NK-92 (cell line): Measurements from ENCODE around the gene KCNB1.

Experiments
- DNase-seq: peaks from one replicate; lab custom pipeline; 2025; ENCODE audit not compliant: unreplicated experiment; lab: John Stamatoyannopoulos, UW

The KCNB1 gene

DNA sequence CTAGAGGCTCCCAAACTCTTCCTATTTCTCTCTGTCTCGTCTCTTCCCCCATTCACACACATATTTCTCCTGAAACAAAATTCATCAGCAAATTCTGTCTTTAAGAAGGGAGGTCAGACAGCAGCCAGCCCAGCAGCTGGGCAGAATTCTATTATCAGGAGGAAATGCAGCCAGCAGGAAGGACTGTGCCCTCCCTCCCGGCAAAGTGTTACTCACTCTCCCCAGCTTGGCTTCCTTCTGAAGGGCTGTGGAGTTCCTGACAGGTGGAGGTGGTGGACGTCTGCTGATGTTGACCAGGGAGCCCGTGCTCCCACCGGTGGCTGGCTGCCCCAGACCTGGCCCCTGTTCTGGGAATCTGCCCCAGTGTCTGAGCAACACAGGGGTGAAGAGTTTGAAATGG is 37.3 kb downstream of the KCNB1 start:
- DNase-seq, result no peak

DNA sequence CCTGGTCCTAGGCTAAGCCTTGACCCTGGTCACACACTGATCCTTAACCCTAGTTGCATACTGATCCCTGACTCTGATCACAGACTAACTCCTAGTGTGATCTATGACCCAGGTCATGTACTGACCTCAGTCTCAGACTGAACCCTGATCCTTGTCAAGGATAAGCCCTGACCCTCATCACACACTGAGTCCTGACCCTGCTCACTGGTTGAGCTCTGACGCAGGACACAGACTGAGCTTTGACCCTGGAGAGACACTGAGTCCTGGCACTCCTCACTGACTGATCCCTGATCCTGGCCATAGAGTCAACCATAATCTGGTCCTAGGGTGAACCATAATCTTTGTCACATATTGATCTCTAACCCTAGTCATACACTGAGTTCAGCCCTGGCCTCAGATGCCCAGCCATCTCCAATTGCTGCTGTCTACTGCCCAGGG is 37.9 kb downstream of the KCNB1 start:
- no peak for DNase-seq

DNA sequence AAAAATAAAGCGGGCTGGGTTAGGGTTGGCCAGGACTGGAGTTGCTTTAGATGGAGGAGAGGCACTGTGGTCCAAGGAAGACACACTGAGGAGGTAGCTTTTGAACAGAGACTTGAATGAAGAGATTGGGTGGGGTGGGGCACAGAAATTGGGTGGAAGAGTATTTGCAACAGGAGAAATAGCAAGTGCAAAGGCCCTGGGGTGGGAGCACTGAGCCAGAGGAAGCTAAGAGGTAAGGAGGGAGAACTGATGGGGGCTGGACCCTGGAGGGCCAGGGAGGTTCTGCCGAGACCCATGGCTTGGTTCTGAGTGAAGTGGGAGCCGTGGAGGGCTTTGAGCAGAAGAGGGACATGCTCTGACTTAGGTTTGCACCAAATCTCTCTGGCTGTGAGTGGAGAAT is 45.4 kb downstream of the KCNB1 start:
- no peak for DNase-seq

DNA sequence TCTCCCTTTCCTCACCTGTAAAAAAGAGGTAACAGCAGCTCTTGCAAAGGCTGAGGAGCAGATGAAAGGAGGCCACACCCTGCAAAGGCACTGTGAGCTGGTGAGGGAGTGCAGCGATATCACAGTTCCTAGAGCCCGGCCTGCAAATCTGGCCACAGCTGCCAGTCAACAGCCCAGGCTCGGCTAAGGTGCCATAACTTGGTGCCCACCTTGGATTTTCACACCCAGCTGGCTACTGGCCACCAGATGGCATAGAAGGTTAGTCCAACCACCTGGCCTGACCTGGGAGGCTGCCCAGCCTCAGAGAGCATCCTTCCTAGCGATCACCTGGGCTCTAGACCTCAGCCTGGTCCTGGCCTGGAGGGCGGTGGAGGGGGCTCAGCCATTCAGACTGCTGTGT is 46.8 kb downstream of the KCNB1 start:
- DNase-seq, result no peak

DNA sequence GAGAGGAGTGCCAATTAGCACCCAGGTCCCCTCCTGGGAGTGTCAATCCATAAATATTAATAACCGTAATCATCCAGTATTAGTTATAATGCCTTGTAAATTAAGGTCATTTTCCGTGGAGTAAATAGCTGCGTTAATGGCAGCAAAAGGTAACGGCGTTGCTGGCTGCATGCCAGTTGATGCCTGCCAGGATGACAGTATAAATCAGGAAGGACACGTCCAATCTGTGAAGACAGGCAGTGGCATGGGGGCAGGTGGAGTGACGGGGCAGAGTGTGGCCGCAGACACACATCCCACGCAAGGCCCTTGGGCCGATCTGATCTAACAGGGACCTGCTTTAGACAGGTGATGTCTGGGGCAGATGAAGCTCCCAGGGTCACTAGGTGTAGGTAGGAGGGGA is 49.1 kb downstream of the KCNB1 start:
- no peak for DNase-seq

DNA sequence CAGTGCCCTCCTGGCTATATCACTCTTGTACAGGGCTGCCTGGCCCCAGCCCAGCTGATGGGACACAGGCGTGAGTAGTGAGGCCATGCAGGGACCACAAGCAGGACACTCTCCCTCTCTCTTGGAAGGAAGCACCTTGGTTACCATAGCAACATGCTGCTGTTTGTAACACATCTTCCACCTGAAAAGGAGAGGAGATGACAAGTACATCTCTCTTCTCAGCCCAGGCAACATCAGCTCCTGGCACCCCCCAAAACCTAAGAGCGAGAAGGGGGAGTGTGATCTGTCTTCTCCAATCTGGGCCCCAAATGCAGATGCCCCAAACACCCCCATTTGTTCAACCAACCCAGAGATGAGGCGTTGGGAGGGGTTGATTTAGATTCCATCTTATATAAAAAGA is 49.9 kb downstream of the KCNB1 start:
- DNase-seq, result no peak

DNA sequence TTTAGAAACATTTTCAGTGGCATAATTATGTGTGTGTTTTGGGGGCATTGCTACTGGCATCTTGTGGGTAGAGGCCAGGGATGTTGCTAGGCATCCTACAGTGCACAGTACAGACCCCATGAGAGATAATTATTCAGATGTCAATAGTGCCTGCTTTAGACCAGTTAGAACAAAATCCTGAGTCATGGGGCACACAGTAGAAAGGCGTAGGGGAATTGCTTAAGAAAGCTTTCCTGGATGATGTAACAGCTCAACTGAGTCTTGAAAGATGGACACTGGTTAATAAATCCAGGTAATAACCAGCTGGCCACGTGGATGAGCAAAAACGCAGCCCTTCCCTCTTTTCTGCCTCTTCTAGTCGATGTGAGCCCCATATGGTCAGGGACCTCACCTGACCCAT is 51.1 kb downstream of the KCNB1 start:
- no peak for DNase-seq

DNA sequence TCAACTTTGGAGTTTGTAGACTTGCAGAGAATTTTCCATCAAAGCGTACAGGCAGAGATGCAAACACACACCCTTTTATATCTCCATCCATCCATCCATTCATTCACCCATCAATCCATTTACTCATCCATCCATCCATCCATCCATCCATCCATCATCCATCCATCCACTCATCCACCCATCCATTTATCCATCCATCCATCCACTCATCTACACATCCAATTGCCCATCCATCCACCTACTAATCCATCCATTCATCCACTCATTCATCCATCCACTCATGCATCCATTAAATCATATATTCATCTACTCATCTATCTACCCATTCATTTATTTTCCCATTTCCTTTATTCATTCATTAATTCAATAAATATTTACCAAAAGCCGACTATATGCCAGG is 52.1 kb downstream of the KCNB1 start:
- no peak for DNase-seq

DNA sequence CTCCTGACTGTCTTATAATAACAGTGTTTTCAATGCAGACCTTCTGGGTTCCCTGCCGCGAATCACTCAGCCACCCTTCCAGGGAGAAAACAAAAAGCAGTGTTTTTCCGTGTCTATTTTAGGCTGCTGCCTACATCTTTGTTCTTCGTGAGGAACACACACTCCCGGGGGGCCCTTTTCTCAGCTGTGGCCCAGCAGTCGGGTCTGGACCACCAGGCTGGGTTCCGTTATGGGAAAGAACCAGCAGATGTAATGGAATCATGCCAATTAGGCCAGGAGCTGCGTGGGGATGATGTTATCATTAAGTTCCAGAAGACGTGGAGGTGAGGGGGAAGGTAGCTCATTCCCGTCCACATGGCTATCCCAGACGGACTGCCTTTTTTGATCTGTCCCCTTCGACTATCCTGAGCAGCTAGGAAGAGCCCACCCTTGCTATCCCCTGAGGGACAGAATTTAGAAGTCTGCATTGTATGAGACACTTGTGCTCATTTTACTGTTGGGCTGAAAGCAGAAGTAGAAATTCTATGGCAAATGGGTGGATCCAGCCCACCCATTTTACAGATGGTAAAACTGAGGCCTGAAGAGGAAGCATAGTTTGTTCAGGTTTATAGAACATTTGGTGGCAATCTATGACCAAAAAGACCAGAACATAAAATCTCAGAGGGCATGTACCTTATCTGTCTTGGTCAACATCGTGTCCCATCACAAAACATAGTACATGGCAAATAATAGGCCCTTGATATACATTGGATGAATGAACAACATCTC is 54.5 kb downstream of the KCNB1 start:
- no peak for DNase-seq

DNA sequence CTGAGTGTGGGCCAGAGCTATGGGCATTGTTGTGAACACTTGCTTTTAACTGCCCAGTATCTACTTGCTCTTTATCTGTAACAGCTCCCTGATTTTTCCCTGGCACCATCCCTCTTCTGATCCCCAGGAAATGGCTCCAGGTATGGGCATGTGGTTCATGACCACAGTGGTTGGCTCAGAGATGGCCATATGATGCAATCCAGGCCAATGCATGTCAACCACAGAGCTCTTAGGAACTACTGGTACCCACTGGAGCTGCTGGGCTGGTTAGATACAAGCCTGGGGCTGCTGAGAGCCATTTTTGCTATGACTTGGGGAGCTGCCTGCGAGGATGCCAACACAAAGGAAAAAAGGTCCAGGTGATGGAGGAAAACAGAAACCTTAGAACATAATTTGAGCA is 55.6 kb downstream of the KCNB1 start:
- DNase-seq, result no peak

DNA sequence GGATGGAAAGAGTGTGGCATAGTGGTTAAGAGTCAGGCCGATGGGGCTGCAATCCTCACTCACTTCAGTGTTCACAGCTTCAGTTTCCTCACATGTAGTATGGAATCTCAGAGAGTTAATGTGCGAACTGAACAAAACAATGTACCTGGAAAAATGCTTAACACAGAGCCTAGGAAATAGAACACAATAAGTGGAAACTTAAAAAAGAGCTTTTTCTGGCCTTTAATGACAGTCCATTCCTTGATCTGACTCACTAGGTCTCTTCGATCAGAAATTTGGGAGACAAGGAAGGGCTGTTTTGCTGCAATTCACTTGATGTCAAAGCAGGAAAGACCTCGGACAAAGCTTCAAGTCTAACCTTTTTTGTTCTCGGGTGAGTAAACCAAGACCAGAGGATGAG is 56.1 kb downstream of the KCNB1 start:
- no peak for DNase-seq

DNA sequence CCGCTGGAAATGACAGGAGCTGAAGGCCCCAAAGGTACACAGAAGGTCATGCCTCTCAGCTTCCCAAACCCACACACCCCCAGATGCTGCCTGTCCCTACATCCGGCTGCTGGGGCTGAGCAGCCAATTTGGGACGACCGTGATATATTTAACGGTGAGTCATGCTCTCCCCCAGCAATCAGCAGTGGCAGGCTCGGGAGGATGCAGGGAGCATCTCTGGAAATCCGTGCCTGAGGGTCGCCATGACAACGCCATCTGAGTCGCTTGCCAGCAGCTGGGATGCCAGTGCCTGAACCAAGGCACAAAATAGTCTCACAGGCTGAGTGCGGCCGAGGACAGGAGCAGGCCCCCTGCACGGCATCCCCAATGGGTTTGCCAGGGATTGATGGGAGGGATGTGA is 57.9 kb downstream of the KCNB1 start:
- DNase-seq, result no peak

DNA sequence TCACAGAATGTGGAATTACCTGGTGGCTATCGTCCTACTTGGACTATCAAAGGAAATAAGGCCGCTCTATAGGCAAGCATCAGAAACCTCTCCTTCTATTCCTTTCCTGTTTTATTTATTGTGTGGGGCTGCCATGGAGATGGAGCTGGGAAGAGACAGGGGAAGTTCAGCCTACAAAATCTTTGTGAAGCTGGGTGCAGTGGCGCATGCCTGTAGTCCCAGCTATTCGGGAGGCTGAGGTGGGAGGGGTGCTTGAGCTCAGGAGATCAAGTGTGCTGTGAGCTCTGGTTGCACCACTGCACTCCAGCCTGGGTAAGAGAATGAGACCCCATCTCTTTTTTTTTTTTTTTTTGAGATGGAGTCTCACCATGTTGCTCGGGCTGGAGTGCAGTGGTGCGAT is 60.3 kb downstream of the KCNB1 start:
- DNase-seq, result no peak

DNA sequence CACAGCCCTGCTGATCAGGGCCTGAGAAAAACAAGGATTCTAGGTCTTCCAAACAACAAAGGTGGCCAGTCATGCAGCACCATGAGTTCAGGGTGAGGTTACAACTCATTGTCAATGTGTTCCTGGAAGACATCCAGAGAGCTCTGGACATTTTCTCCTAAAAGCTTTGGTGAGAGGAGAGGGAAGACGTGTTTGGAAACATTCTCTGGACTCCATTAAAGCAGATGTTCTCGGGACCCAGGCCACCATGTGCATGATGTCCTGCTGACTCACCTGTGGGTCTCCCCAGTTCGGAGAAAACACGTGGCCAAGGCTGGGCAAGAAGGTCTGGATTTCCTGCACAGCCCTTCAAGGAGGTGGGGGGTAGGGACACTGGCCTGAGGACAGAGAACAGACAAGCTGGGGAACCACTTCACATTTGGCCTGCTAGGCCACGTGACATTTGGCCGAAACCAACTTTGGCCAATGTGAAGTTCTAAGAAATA is 61.6 kb downstream of the KCNB1 start:
- DNase-seq, result no peak

DNA sequence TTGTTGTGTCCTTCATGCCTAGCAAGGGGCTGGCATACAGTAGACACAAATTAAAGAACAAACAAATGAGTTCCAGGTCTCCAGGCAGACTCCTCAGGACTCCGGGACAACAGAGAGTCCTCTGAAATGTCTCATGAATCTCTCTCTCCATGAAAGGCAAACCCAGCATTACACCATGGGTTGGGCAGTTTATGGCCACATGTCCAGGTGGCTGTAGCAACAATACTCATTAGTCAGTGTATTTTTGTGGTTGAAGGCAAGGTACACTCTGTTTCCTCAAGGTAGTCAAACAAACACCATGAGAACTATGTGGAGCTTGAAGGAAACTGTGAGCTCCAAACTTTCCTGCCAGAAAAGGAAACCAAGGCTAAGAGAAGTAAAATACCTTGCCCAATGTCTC is 62.2 kb downstream of the KCNB1 start:
- no peak for DNase-seq

DNA sequence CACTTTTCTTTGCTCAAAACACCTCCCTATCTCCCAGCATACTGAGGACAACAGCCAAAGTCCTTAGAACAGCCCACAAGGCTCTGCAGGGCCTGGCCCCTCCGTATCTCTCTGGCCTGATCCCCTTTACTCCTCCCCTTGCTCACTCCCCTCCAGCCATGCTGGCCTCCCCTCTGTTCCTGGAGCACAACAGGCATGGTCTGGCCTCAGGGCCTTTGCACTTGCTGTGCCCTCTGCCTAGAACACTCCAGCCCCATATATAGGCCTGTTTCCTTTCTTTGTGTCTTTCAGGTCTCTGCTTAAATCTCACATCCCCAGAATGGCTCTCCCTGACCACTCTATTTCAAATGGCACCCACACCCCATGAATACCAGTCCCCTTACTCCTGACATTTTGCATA is 62.7 kb downstream of the KCNB1 start:
- no peak for DNase-seq

DNA sequence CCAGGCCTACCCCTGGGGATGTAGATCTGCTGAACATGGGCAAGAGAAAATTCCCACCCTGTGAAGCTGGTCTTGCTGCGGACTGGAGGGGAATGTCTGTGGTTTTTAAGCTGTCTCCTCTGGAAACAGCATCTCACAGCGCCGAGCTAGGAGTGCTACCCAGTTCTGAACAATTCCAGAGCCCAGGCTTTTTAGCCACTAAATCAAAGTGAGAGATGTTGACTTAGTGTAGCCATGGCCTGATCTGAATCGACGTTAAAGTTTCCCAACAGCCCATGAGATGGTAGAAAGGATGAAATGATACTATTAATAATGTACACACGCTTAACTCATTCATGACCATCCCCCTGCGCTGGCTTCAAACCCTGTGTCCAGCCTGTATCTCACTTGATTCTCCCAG is 63.7 kb downstream of the KCNB1 start:
- no peak for DNase-seq

DNA sequence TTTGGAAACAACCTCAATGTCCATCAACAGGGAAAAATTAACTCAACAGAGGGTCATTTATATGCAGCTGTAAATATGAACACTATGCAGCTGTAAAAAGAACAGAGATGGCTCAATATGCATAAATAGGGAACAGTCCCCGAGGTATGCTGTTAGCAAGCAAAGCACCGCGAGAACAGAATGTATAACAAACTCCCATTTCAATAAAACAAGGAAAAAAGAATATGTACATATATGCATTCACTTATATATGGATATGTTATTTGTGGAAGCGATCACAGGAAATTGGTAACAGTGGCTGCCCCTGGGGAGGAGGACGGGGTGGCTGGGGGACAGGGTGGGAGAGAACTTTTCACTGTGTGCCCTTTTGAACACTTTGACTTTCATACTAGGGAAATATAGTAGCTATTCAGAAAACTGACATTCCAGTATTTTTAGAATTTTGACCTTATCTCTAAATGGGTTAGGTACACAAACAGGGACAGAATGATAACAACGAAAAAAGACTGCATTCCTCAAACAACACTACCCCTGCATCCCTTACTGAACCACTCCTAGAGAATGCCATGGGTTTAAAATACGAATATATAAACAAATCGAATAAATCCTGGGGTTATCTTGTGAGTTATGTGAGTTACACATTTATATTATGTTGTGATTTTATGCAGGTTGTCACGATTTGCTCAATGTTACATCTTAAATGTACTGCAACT is 64.5 kb downstream of the KCNB1 start:
- DNase-seq, result no peak

DNA sequence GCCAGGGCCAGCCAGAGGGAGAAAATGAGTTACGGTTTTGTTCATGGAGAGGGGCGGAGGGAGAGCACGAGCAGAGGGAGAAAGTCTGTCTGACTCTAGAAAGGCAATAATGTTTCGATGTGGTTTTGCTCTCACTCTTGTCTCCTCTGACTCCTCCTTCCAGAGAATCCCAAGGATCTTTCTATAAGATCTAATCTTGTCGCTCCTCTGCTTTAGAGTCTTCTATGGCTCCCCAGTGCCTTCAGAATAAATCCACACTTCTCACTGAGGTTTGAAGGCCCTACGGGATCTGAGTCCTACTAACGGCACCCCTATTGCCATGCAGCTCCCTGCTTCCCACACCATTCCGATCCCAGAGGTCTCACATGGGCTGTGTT is 66.8 kb downstream of the KCNB1 start:
- DNase-seq, result no peak

DNA sequence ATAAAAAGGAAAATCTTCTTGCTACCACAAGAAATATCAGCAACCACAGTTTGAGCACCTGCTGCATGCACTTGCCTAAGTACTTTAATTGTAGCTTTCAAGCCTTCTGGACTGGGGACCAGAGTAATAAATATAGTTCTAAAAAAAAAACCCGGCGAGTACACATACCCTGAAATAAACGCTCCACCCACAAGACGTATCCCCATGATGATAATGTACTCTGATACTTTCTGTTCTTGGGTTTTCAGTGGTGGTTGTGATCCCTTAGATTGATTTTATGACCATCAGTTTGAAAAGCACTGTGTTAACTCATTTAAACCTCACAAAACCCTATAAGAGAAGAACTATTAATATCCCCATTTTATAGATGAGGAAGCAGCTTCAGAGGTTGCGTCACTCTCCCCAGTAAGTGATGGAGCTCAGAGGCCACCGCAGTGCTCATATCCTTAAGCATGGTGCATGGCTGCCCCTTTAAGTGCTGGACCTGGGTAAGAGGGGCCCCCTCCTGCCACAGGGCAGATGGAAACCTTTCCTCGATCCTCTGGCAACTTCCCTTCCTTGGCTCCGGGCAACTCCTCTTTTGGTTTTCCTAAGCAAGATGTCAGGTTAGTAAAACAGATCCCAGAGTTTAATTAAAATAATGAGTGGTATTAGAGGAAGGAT is 67.3 kb downstream of the KCNB1 start:
- DNase-seq, result no peak

DNA sequence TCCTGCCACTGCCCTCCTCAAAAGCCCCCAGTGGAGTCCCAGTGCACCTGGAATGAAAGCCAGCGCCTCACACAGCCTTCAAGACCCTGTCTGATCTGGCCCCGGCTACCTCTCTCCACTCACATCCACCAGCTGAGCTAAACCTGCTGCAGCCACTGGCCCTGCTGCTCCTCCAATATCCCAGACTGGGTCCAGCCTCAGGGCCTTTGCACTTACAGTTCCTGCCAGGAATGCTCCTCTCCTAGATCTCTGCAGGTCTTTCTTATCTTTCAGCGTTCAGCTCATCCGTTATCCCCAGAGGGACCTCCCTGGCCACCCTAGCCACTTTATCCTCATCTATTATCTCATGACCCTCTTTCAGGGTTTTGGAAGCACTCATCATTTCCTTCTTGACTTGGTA is 68.8 kb downstream of the KCNB1 start:
- DNase-seq, result no peak

DNA sequence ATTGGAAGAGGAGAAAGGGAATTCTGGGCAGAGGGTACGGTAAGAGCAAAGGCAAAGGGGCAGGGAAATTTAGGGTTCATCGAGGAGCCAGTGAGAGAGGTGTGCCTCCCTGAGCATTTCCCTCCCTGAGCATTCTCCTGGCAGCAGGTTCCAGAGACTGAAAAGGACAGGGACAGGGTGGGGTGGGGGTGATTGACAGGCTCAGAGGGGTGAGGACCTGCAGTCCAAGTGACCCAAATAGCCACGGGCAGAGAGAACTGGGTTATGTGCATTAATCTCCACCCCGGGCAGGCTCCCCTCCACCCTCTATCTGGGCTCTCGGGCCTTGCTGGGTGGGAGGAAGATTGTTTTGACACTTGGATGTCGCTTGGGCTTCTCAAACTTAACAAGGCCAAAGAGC is 69.5 kb downstream of the KCNB1 start:
- DNase-seq, result no peak
